ENCODE data around the gene SPP1.

The SPP1 gene

DNA sequence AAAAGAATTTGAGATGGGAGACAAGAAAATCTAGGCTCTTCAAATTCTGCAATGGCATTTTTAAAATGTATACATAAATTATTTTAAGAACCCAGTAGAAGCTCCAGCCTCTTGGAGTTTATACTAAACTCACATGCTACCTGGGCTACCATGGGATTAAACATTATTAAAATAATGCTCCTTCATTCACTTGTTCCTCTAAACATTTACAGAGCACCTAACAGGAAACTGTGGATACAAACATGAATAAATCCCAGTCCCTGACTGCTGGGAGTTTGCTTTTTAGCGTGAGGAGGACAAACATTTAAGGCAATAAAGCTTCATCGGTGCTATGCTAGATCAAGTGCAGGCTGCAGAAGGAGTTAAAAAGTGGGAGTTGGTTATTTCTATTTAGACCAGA, 5.4 kb upstream of the SPP1 start:
- H3K9ac ChIP-seq (ENCODE audit: low read length in 5 of 5): no peak overlapping the region
- no peaks in the 10 kb centered on the region for H3K9me3 ChIP-seq (ENCODE audit: control insufficient read depth in 5 of 5, low read length in 5 of 5)
- H3K27ac ChIP-seq (ENCODE audit: low read depth, low read length): no peak overlapping the region
- no peaks in the 10 kb centered on the region for H3K36me3 ChIP-seq (ENCODE audit: control insufficient read depth in 5 of 5, insufficient read depth in 5 of 5, low read length in 5 of 5)
- H3K4me3 ChIP-seq (ENCODE audit: low read depth in 1 of 5, low read length in 5 of 5): no peak overlapping the region
- H3K4me1 ChIP-seq (ENCODE audit: control insufficient read depth in 5 of 5, insufficient read depth in 5 of 5, low read length in 5 of 5): peaks cover 0 to 4% (median 3%) of the 10 kb centered on the region in 5 donors
- H3K27me3 ChIP-seq (ENCODE audit: control insufficient read depth in 5 of 5, insufficient read depth in 4 of 5, low read length in 5 of 5): no peaks in the 10 kb centered on the region

DNA sequence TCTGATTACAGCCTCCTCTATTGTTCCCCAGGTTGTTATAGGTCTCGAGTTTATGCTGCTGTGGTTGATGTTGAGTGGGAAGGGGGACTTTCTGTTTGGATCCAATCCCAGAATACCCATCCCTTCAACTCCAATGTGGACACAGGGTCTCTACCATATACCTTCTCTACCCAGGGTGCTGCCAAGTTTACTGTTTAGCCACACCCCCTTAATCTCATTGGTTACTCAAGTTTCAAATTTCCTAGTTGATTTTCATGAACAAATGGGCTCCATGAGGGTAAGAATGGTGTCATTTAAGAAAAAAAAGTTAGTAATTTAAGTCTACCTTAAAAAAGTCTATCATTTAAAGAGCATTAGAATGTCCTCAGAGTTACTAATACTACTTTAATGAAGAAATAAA, 3.6 kb upstream of the SPP1 start:
- peaks cover 0 to 6% (median 0%) of the 10 kb centered on the region in 5 donors for H3K27me3 ChIP-seq (ENCODE audit: control insufficient read depth in 5 of 5, insufficient read depth in 4 of 5, low read length in 5 of 5)
- no peak overlapping the region for H3K27ac ChIP-seq (ENCODE audit: low read depth, low read length)
- H3K4me3 ChIP-seq (ENCODE audit: low read depth in 1 of 5, low read length in 5 of 5): no peak overlapping the region
- H3K9ac ChIP-seq (ENCODE audit: low read length in 5 of 5): no peak overlapping the region
- no peaks in the 10 kb centered on the region for H3K36me3 ChIP-seq (ENCODE audit: control insufficient read depth in 5 of 5, insufficient read depth in 5 of 5, low read length in 5 of 5)
- H3K9me3 ChIP-seq (ENCODE audit: control insufficient read depth in 5 of 5, low read length in 5 of 5): no peaks in the 10 kb centered on the region
- H3K4me1 ChIP-seq (ENCODE audit: control insufficient read depth in 5 of 5, insufficient read depth in 5 of 5, low read length in 5 of 5): peaks cover 0 to 4% (median 3%) of the 10 kb centered on the region in 5 donors

GRCh38 chr4:87973283-87974169, 2.0 kb upstream of the SPP1 start:
- H3K36me3 ChIP-seq (ENCODE audit: control insufficient read depth in 5 of 5, insufficient read depth in 5 of 5, low read length in 5 of 5): no peaks in the 10 kb centered on the region
- H3K9me3 ChIP-seq (ENCODE audit: control insufficient read depth in 5 of 5, low read length in 5 of 5): no peaks in the 10 kb centered on the region
- H3K4me1 ChIP-seq (ENCODE audit: control insufficient read depth in 5 of 5, insufficient read depth in 5 of 5, low read length in 5 of 5): peaks cover 0 to 4% (median 3%) of the 10 kb centered on the region in 5 donors
- peaks cover 0 to 6% (median 0%) of the 10 kb centered on the region in 5 donors for H3K27me3 ChIP-seq (ENCODE audit: control insufficient read depth in 5 of 5, insufficient read depth in 4 of 5, low read length in 5 of 5)
- H3K9ac ChIP-seq (ENCODE audit: low read length in 5 of 5): no peak overlapping the region
- no peak overlapping the region for H3K27ac ChIP-seq (ENCODE audit: low read depth, low read length)
- peak overlapping the region in 2 of 5 donors; percentile 32 to 46 for H3K4me3 ChIP-seq (ENCODE audit: low read depth in 1 of 5, low read length in 5 of 5)

GRCh38 chr4:87974856-87975462, 555 bp upstream of the SPP1 start:
- no peak overlapping the region for H3K27ac ChIP-seq (ENCODE audit: low read depth, low read length)
- peaks cover 0 to 4% (median 3%) of the 10 kb centered on the region in 5 donors for H3K4me1 ChIP-seq (ENCODE audit: control insufficient read depth in 5 of 5, insufficient read depth in 5 of 5, low read length in 5 of 5)
- H3K36me3 ChIP-seq (ENCODE audit: control insufficient read depth in 5 of 5, insufficient read depth in 5 of 5, low read length in 5 of 5): no peaks in the 10 kb centered on the region
- H3K4me3 ChIP-seq (ENCODE audit: low read depth in 1 of 5, low read length in 5 of 5): no peak overlapping the region
- H3K27me3 ChIP-seq (ENCODE audit: control insufficient read depth in 5 of 5, insufficient read depth in 4 of 5, low read length in 5 of 5): peaks cover 0 to 6% (median 0%) of the 10 kb centered on the region in 5 donors
- no peak overlapping the region for H3K9ac ChIP-seq (ENCODE audit: low read length in 5 of 5)
- no peaks in the 10 kb centered on the region for H3K9me3 ChIP-seq (ENCODE audit: control insufficient read depth in 5 of 5, low read length in 5 of 5)

- H3K4me3 ChIP-seq (ENCODE audit: low read depth in 1 of 5, low read length in 5 of 5): no peak overlapping the region
- no peak overlapping the region for H3K9ac ChIP-seq (ENCODE audit: low read length in 5 of 5)
- no peak overlapping the region for H3K27ac ChIP-seq (ENCODE audit: low read depth, low read length)
These were observed 2.2 kb downstream of the SPP1 start for GRCh38 chr4:87977521-87978278.

DNA sequence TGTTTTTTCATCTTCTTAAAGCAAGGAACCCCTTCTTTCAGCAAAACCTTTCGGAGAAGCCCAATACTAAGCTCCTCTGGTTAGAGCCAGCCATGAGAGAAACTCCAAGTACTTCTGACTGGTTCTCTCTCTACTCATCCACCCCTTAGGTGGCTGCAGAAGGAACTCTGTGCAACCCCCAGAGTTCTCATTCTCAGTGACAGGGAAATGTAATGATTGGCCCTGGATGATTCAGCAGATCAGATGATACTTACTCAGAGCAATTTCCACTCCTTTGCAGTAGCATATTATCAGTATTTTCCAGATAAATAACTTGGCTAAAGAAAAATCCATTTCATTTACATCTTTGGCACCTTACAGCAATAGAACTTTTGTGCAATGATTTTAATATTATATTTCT, 3.2 kb downstream of the SPP1 start:
- H3K4me1 ChIP-seq (ENCODE audit: control insufficient read depth in 5 of 5, insufficient read depth in 5 of 5, low read length in 5 of 5): peaks cover 0 to under 1% (median 0%) of the 10 kb centered on the region in 5 donors
- H3K9ac ChIP-seq (ENCODE audit: low read length in 5 of 5): no peak overlapping the region
- H3K27ac ChIP-seq (ENCODE audit: low read depth, low read length): no peak overlapping the region
- peaks cover 0 to 6% (median 0%) of the 10 kb centered on the region in 5 donors for H3K27me3 ChIP-seq (ENCODE audit: control insufficient read depth in 5 of 5, insufficient read depth in 4 of 5, low read length in 5 of 5)
- no peaks in the 10 kb centered on the region for H3K9me3 ChIP-seq (ENCODE audit: control insufficient read depth in 5 of 5, low read length in 5 of 5)
- H3K4me3 ChIP-seq (ENCODE audit: low read depth in 1 of 5, low read length in 5 of 5): no peak overlapping the region
- H3K36me3 ChIP-seq (ENCODE audit: control insufficient read depth in 5 of 5, insufficient read depth in 5 of 5, low read length in 5 of 5): no peaks in the 10 kb centered on the region

More at GRCh38 chr4:87977521-87978278, 2.2 kb downstream of the SPP1 start:
- H3K9me3 ChIP-seq (ENCODE audit: control insufficient read depth in 5 of 5, low read length in 5 of 5): no peaks in the 10 kb centered on the region
- H3K4me1 ChIP-seq (ENCODE audit: control insufficient read depth in 5 of 5, insufficient read depth in 5 of 5, low read length in 5 of 5): peaks cover 0 to 4% (median 3%) of the 10 kb centered on the region in 5 donors
- peaks cover 0 to 6% (median 0%) of the 10 kb centered on the region in 5 donors for H3K27me3 ChIP-seq (ENCODE audit: control insufficient read depth in 5 of 5, insufficient read depth in 4 of 5, low read length in 5 of 5)
- H3K36me3 ChIP-seq (ENCODE audit: control insufficient read depth in 5 of 5, insufficient read depth in 5 of 5, low read length in 5 of 5): no peaks in the 10 kb centered on the region

DNA sequence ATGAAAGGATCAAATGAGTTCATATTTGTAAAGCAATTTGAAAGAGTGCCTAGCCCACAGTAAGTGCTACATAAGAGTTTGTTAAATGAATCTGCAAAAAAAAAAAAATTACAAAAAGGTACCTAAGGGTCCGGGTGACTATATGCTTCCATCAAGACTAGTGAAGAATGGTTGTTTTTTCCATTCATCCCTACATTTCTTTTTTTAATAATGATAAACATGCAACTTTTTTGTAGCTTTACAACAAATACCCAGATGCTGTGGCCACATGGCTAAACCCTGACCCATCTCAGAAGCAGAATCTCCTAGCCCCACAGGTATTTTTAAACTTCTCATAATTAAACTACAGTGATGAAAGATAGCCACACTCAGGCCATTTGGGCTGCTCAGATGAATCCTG, 4.3 kb downstream of the SPP1 start:
- Histone ChIP-seq H3K27me3 (ENCODE audit: control insufficient read depth in 5 of 5, insufficient read depth in 4 of 5, low read length in 5 of 5) (peaks cover 0 to 6% (median 0%) of the 10 kb centered on the region in 5 donors), H3K9me3 (ENCODE audit: control insufficient read depth in 5 of 5, low read length in 5 of 5) (no peaks in the 10 kb centered on the region), H3K4me1 (ENCODE audit: control insufficient read depth in 5 of 5, insufficient read depth in 5 of 5, low read length in 5 of 5) (no peaks in the 10 kb centered on the region), H3K9ac (ENCODE audit: low read length in 5 of 5) (no peak overlapping the region), H3K27ac (ENCODE audit: low read depth, low read length) (no peak overlapping the region), H3K4me3 (ENCODE audit: low read depth in 1 of 5, low read length in 5 of 5) (no peak overlapping the region), H3K36me3 (ENCODE audit: control insufficient read depth in 5 of 5, insufficient read depth in 5 of 5, low read length in 5 of 5) (no peaks in the 10 kb centered on the region)

- Histone ChIP-seq H3K9me3 (ENCODE audit: control insufficient read depth in 5 of 5, low read length in 5 of 5) (no peaks in the 10 kb centered on the region), H3K4me1 (ENCODE audit: control insufficient read depth in 5 of 5, insufficient read depth in 5 of 5, low read length in 5 of 5) (no peaks in the 10 kb centered on the region), H3K4me3 (ENCODE audit: low read depth in 1 of 5, low read length in 5 of 5) (no peak overlapping the region), H3K27ac (ENCODE audit: low read depth, low read length) (no peak overlapping the region), H3K36me3 (ENCODE audit: control insufficient read depth in 5 of 5, insufficient read depth in 5 of 5, low read length in 5 of 5) (no peaks in the 10 kb centered on the region), H3K27me3 (ENCODE audit: control insufficient read depth in 5 of 5, insufficient read depth in 4 of 5, low read length in 5 of 5) (no peaks in the 10 kb centered on the region), H3K9ac (ENCODE audit: low read length in 5 of 5) (no peak overlapping the region)
These were observed 6.0 kb downstream of the SPP1 start for GRCh38 chr4:87981486-87981885.

- no peak overlapping the region for H3K27ac ChIP-seq (ENCODE audit: low read depth, low read length)
- no peaks in the 10 kb centered on the region for H3K27me3 ChIP-seq (ENCODE audit: control insufficient read depth in 5 of 5, insufficient read depth in 4 of 5, low read length in 5 of 5)
- no peaks in the 10 kb centered on the region for H3K4me1 ChIP-seq (ENCODE audit: control insufficient read depth in 5 of 5, insufficient read depth in 5 of 5, low read length in 5 of 5)
- no peak overlapping the region for H3K9ac ChIP-seq (ENCODE audit: low read length in 5 of 5)
- no peak overlapping the region for H3K4me3 ChIP-seq (ENCODE audit: low read depth in 1 of 5, low read length in 5 of 5)
- H3K36me3 ChIP-seq (ENCODE audit: control insufficient read depth in 5 of 5, insufficient read depth in 5 of 5, low read length in 5 of 5): no peaks in the 10 kb centered on the region
- H3K9me3 ChIP-seq (ENCODE audit: control insufficient read depth in 5 of 5, low read length in 5 of 5): no peaks in the 10 kb centered on the region
These were observed 6.5 kb downstream of the SPP1 start for GRCh38 chr4:87982036-87982435.
